ES-I3 (cell line): Measurements from ENCODE around the gene PAX5.

Experiments
- H3K36me3 ChIP-seq: 2 replicates; pipeline ENCODE4 v1.6.1; 2013; ENCODE audit warnings: mild to moderate bottlenecking, low read length, control low read depth, moderate library complexity; ENCODE audit not compliant: insufficient read depth
- H3K4me1 ChIP-seq: 2 replicates; pipeline ENCODE4 v1.6.1; 2013; ENCODE audit warnings: mild to moderate bottlenecking, control low read depth, low read length; ENCODE audit not compliant: insufficient read depth
- H3K9ac ChIP-seq: 2 replicates; pipeline ENCODE4 v1.6.1; 2013; ENCODE audit warnings: low read depth, mild to moderate bottlenecking, low read length, moderate library complexity
- H3K9me3 ChIP-seq: 2 replicates; pipeline ENCODE4 v1.6.1; 2013; ENCODE audit warnings: mild to moderate bottlenecking, low read length, moderate library complexity; ENCODE audit not compliant: control insufficient read depth, insufficient read depth

PAX5 gene

GRCh38 chr9:36823466-36823865 lies 210.6 kb downstream of the PAX5 start:
- H3K9ac ChIP-seq = no peak overlapping the region
- no peaks in the 10 kb centered on the region for H3K9me3 ChIP-seq
- H3K4me1 ChIP-seq = peaks cover 2% of the 10 kb centered on the region; the same call in 1 of the 2 replicates
- H3K36me3 ChIP-seq = no peaks in the 10 kb centered on the region

DNA sequence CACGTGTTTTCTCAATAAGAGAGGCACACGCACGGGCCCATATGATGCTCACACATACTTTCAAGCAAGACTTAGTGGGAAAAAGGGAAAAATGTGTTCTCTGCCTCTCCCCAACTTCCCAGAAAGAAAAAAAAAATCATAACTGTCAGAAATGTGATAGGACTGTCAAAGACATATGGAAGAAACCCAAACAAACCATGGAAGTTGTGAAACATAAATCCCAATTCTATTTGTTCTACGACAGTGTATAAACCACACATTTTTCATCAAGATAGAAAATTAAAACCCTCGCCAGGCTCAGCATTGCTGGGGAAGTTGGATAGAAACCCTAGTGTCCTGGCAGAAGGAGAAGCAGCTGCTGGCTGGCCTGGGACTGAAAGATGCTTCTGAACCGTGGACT lies 211.9 kb downstream of the PAX5 start:
- Histone ChIP-seq H3K9me3 (no peaks in the 10 kb centered on the region), H3K4me1 (peaks cover 5% of the 10 kb centered on the region; the same call in 1 of the 2 replicates), H3K36me3 (no peaks in the 10 kb centered on the region), H3K9ac (no peak overlapping the region)

DNA sequence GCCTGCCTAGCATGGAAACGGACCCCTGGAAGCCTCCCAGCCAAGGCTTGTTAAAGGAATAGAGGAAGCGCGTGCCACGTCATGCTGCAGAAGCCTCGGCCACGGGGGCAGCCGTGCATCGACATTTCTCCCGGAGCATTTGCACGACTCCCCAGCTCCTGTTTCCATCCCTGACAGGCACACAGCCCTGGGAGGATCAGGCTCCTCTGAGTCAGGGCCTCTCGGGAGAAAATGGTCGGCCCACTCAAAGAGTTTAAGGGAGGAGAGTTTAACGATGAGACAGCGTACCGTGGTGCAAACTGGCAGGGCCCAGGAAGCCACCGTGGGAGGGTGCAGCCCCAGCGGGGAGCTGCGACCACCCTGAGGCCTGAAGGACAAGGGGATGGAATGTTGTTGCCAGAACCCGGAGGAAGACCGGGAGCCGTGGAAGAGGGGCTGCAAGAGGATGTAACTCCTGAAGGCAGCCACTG lies 213.6 kb downstream of the PAX5 start:
- H3K36me3 ChIP-seq = no peaks in the 10 kb centered on the region
- no peak overlapping the region for H3K9ac ChIP-seq
- peaks cover 5% of the 10 kb centered on the region; the same call in 1 of the 2 replicates for H3K4me1 ChIP-seq
- H3K9me3 ChIP-seq = no peaks in the 10 kb centered on the region

DNA sequence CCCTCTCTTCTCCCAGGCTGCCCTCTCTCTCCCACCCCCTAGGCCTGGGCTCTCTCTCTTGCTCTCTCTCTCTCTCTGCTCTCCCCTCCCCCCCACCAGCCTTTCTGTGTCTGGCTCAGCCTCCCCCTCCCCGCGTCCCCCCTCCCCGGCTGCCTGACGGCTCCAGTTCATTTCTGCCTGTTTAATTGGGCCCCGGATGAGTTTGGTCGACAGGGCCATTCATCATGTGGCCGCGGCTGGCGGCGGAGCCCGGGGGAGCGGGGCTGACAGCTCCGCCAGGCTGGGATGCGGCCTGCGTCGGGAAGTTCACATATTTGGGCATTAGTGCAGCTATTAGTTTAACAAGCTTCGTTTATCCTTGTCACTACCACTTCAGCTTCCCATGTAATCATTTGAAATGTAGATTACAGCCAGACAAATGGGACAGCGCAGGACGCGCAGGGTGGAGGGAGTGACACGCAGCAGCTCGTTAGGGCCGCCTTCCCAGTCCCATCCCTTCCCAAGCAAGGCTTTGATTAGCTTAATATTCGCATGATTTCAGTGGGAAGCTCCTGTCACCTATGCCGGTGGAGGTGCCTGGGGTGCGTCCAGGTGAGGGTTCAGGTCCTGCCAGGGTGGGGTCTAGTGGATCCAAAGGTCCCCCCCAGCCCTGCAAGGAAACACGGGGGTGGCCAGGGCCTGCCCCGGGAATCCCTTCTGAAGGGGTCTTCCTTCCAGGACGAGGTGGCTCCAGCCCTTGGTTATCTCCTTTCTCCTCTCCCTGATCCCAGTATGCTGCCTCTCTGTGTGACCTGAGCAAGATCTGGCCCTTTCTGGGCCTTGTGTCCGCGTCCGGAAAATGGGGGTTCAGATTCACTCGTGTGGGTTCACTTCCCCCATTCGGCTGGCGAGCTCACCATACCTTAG lies 214.8 kb downstream of the PAX5 start:
- H3K9ac ChIP-seq = peak overlapping the region; percentile 41; the same call in 1 of the 2 replicates
- H3K4me1 ChIP-seq = peaks cover 5% of the 10 kb centered on the region; the same call in 1 of the 2 replicates
- H3K36me3 ChIP-seq = no peaks in the 10 kb centered on the region
- no peaks in the 10 kb centered on the region for H3K9me3 ChIP-seq

- Histone ChIP-seq H3K9ac (peak overlapping the region; percentile 41; the same call in 1 of the 2 replicates), H3K9me3 (no peaks in the 10 kb centered on the region), H3K36me3 (no peaks in the 10 kb centered on the region), H3K4me1 (peaks cover 5% of the 10 kb centered on the region; the same call in 1 of the 2 replicates)
Observed at GRCh38 chr9:36818242-36818938, 215.7 kb downstream of the PAX5 start.

GRCh38 chr9:36817160-36817834 lies 216.8 kb downstream of the PAX5 start:
- Histone ChIP-seq H3K4me1 (peaks cover 5% of the 10 kb centered on the region; the same call in 1 of the 2 replicates), H3K36me3 (no peaks in the 10 kb centered on the region), H3K9ac (no peak overlapping the region), H3K9me3 (no peaks in the 10 kb centered on the region)

GRCh38 chr9:36816371-36816770 lies 217.7 kb downstream of the PAX5 start:
- H3K9me3 ChIP-seq = no peaks in the 10 kb centered on the region
- no peak overlapping the region for H3K9ac ChIP-seq
- no peaks in the 10 kb centered on the region for H3K36me3 ChIP-seq
- peaks cover 5% of the 10 kb centered on the region; the same call in 1 of the 2 replicates for H3K4me1 ChIP-seq

- no peaks in the 10 kb centered on the region for H3K36me3 ChIP-seq
- peaks cover 5% of the 10 kb centered on the region; the same call in 1 of the 2 replicates for H3K4me1 ChIP-seq
- no peak overlapping the region for H3K9ac ChIP-seq
- H3K9me3 ChIP-seq = no peaks in the 10 kb centered on the region
Observed at GRCh38 chr9:36815566-36816348, 218.3 kb downstream of the PAX5 start.

DNA sequence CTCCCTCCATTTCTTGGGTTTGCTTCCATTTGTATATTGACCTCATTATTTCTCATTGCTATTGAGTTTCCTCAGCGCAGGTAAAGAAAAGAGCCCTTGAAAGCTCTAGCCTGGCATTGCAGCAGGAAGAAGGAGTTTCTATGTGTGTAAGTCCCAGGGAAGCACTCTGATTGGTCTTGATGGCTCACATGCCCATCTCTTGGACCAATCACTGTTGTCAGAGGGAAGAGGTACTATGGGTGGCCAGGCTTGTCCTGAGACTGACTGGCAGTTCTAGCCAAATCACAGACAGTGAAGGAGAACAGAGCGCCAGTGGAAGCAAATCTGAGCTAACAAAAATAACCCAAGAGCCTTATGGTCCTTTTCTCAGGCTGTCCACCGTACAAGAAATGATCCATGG lies 219.0 kb downstream of the PAX5 start:
- Histone ChIP-seq H3K9ac (no peak overlapping the region), H3K36me3 (no peaks in the 10 kb centered on the region), H3K4me1 (peaks cover 5% of the 10 kb centered on the region; the same call in 1 of the 2 replicates), H3K9me3 (no peaks in the 10 kb centered on the region)

- Histone ChIP-seq H3K9ac (no peak overlapping the region), H3K4me1 (peaks cover 3% of the 10 kb centered on the region; the same call in 1 of the 2 replicates), H3K36me3 (no peaks in the 10 kb centered on the region), H3K9me3 (no peaks in the 10 kb centered on the region)
Observed at GRCh38 chr9:36813154-36813553, 220.9 kb downstream of the PAX5 start.

- 0 out of 2 replicates have a peak, but pooled peaks cover under 1% of the 10 kb centered on the region for H3K4me1 ChIP-seq
- no peaks in the 10 kb centered on the region for H3K36me3 ChIP-seq
- no peaks in the 10 kb centered on the region for H3K9me3 ChIP-seq
- H3K9ac ChIP-seq = no peak overlapping the region
Observed at GRCh38 chr9:36812556-36812955, 221.5 kb downstream of the PAX5 start.

DNA sequence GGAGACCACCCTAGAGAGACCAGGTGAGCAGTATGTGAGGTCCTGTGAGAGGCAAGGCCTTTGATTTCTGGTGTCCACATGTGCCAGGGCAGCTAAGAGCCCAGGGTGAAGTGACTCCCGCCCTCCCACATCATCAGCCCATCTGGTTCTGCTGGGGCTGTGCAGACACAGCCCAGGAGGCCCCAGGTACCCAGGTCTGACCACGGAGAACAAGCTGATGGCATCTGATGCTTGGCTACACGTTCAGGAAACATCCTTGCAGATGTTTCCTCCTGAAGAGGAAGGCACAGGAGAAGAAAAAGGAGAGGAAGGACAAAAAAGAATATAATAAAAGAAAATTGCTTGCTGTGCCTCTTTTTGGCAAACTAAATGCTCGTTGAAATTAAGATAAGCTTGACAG lies 225.8 kb downstream of the PAX5 start:
- Histone ChIP-seq H3K9me3 (no peaks in the 10 kb centered on the region), H3K9ac (no peak overlapping the region), H3K36me3 (no peaks in the 10 kb centered on the region), H3K4me1 (no peaks in the 10 kb centered on the region)

GRCh38 chr9:36803961-36804360 lies 230.1 kb downstream of the PAX5 start:
- Histone ChIP-seq H3K9me3 (no peaks in the 10 kb centered on the region), H3K36me3 (no peaks in the 10 kb centered on the region), H3K4me1 (0 out of 2 replicates have a peak, but pooled peaks cover 5% of the 10 kb centered on the region), H3K9ac (no peak overlapping the region)
